DND-41 (cell line): ENCODE results near the gene SLAIN2.

Source experiments
- ATAC-seq: fragments of 200-7000 bp; cut with Tn5 transposase; 3 replicates; pipeline ENCODE4 v1.9.1; 2021; ENCODE audit warnings: low read depth; ENCODE audit not compliant: insufficient read depth
- DNase-seq: peaks from one replicate; pipeline ENCODE4 v3.0.0-alpha.2; 2020
- H2AFZ ChIP-seq: 2 replicates; pipeline ENCODE4 v1.6.0; 2012; ENCODE audit warnings: low read depth, low read length
- H3K27ac ChIP-seq: 2 replicates; pipeline ENCODE4 v1.5.1; 2012; ENCODE audit warnings: low read length, inconsistent platforms
- H3K27me3 ChIP-seq: fragments of 200-600 bp; sonication (generic); 2 replicates; pipeline ENCODE4 v1.6.0; 2012; ENCODE audit warnings: low read length, mild to moderate bottlenecking, inconsistent platforms; ENCODE audit not compliant: insufficient read depth, poor library complexity
- H3K36me3 ChIP-seq: 2 replicates; pipeline ENCODE4 v1.5.1; 2012; ENCODE audit warnings: low read length, inconsistent platforms; ENCODE audit not compliant: insufficient read depth
- H3K4me1 ChIP-seq: 2 replicates; pipeline ENCODE4 v1.5.1; 2012; ENCODE audit warnings: mild to moderate bottlenecking, low read length; ENCODE audit not compliant: insufficient read depth
- H3K4me2 ChIP-seq: 2 replicates; pipeline ENCODE4 v1.6.0; 2012; ENCODE audit warnings: mild to moderate bottlenecking, moderate library complexity, low read length, inconsistent platforms; ENCODE audit not compliant: insufficient read depth
- H3K4me3 ChIP-seq, 2 experiments: fragments of 200-600 bp in 1 of 2; shearing (Covaris generic) in 1 of 2; 2 replicates each; pipeline ENCODE4 v1.5.1; 2012 to 2016; ENCODE audit warnings: inconsistent platforms in 2 of 2, low read length in 2 of 2, mild to moderate bottlenecking in 2 of 2, low read depth in 1 of 2, moderate library complexity in 1 of 2
- H3K79me2 ChIP-seq: 2 replicates; pipeline ENCODE4 v1.6.0; 2012; ENCODE audit warnings: low read length, inconsistent platforms; ENCODE audit not compliant: insufficient read depth
- H3K9ac ChIP-seq: 2 replicates; pipeline ENCODE4 v1.6.0; 2012; ENCODE audit warnings: low read depth, mild to moderate bottlenecking, inconsistent platforms, low read length, moderate library complexity
- H3K9me3 ChIP-seq: 2 replicates; pipeline ENCODE4 v1.5.1; 2012; ENCODE audit warnings: low read length, moderate library complexity, mild to moderate bottlenecking, inconsistent platforms; ENCODE audit not compliant: insufficient read depth, severe bottlenecking
- H4K20me1 ChIP-seq: 2 replicates; pipeline ENCODE4 v1.6.0; 2012; ENCODE audit warnings: low read length; ENCODE audit not compliant: insufficient read depth
- CTCF ChIP-seq: IDR thresholded peaks from 2 replicates; pipeline ENCODE4 v1.5.1; 2012; ENCODE audit warnings: borderline replicate concordance, low read length, moderate library complexity, mild to moderate bottlenecking; ENCODE audit not compliant: poor library complexity, severe bottlenecking; ENCODE audit errors: extremely low read depth
- EZH2 ChIP-seq: IDR thresholded peaks from 3 replicates; pipeline ENCODE4 v1.6.1; 2012; ENCODE audit warnings: borderline replicate concordance, low read depth, mild to moderate bottlenecking, moderate library complexity, low read length, inconsistent platforms; ENCODE audit not compliant: severe bottlenecking

Gene SLAIN2

GRCh38 chr4:48332661-48333060, 8.7 kb upstream of the SLAIN2 start:
- no peak overlapping the region for H3K4me3 ChIP-seq
- no peak overlapping the region for H2AFZ ChIP-seq
- DNase-seq (no peak), ATAC-seq (no peak)
- no peak overlapping the region for H3K9ac ChIP-seq
- no peak overlapping the region for H3K4me2 ChIP-seq
- H3K27ac ChIP-seq = no peak overlapping the region
- no peaks in the 10 kb centered on the region for H3K79me2 ChIP-seq
- no peaks in the 10 kb centered on the region for H3K9me3 ChIP-seq
- H4K20me1 ChIP-seq = no peaks in the 10 kb centered on the region
- TF ChIP-seq CTCF (no peak), EZH2 (no peak)
- H3K36me3 ChIP-seq = no peaks in the 10 kb centered on the region
- no peaks in the 10 kb centered on the region for H3K27me3 ChIP-seq
- no peaks in the 10 kb centered on the region for H3K4me1 ChIP-seq

GRCh38 chr4:48333587-48333986, 7.7 kb upstream of the SLAIN2 start:
- H4K20me1 ChIP-seq = no peaks in the 10 kb centered on the region
- no peaks in the 10 kb centered on the region for H3K9me3 ChIP-seq
- DNase-seq = no peak
- TF ChIP-seq EZH2 (no peak), CTCF (no peak)
- no peaks in the 10 kb centered on the region for H3K4me1 ChIP-seq
- no peaks in the 10 kb centered on the region for H3K79me2 ChIP-seq
- no peaks in the 10 kb centered on the region for H3K27me3 ChIP-seq
- ATAC-seq = no peak
- no peak overlapping the region for H3K4me2 ChIP-seq
- no peak overlapping the region for H2AFZ ChIP-seq
- H3K4me3 ChIP-seq = no peak overlapping the region
- no peaks in the 10 kb centered on the region for H3K36me3 ChIP-seq
- no peak overlapping the region for H3K27ac ChIP-seq
- no peak overlapping the region for H3K9ac ChIP-seq

GRCh38 chr4:48334236-48334635, 7.1 kb upstream of the SLAIN2 start:
- Histone ChIP-seq H2AFZ (no peak overlapping the region), H3K9ac (no peak overlapping the region), H3K27ac (no peak overlapping the region), H3K9me3 (no peaks in the 10 kb centered on the region), H3K36me3 (no peaks in the 10 kb centered on the region), H3K27me3 (no peaks in the 10 kb centered on the region), H3K79me2 (no peaks in the 10 kb centered on the region), H4K20me1 (no peaks in the 10 kb centered on the region), H3K4me3 (no peak overlapping the region), H3K4me1 (no peaks in the 10 kb centered on the region), H3K4me2 (no peak overlapping the region)
- TF ChIP-seq EZH2 (no peak), CTCF (no peak)
- DNase-seq = no peak
- ATAC-seq = no peak

- H3K36me3 ChIP-seq = no peaks in the 10 kb centered on the region
- H3K27me3 ChIP-seq = no peaks in the 10 kb centered on the region
- no peak overlapping the region for H3K9ac ChIP-seq
- H3K4me2 ChIP-seq = no peak overlapping the region
- H3K9me3 ChIP-seq = no peaks in the 10 kb centered on the region
- H2AFZ ChIP-seq = no peak overlapping the region
- no peak overlapping the region for H3K4me3 ChIP-seq
- H3K4me1 ChIP-seq = peaks cover 4% of the 10 kb centered on the region
- no peaks in the 10 kb centered on the region for H3K79me2 ChIP-seq
- no peak overlapping the region for H3K27ac ChIP-seq
- H4K20me1 ChIP-seq = no peaks in the 10 kb centered on the region
- no peak for ATAC-seq
- TF ChIP-seq EZH2 (no peak), CTCF (no peak)
- DNase-seq = no peak
These were observed 6.4 kb upstream of the SLAIN2 start for GRCh38 chr4:48334900-48335384.
